ENCODE measurements around the gene ENC1.

The ENC1 gene

GRCh38 chr5:74640450-74640953, at the start of gene ENC1:
Gene ENC1, minus strand, starts transcription at chr5:74640728. Its CDS starts 4,243 bp downstream, at chr5:74636485.
- in situ Hi-C loops (cut with MboI; ENCODE audit: low sequenced_read_pairs), result loop anchor here (10.0 to 25.0 kb wide), 3 partner anchors 246 to 736 kb away; no protein-coding TSS in a partner anchor

- in situ Hi-C loops (cut with MboI; ENCODE audit: low sequenced_read_pairs), result no loop called here
Observed at GRCh38 chr5:74686962-74687751, 46.6 kb upstream of the ENC1 start.

GRCh38 chr5:74685979-74686631, 45.6 kb upstream of the ENC1 start:
- in situ Hi-C loops (cut with MboI; ENCODE audit: low sequenced_read_pairs), result no loop called here

- in situ Hi-C loops (cut with MboI; ENCODE audit: low sequenced_read_pairs), result no loop called here
Observed at GRCh38 chr5:74684900-74685851, 44.6 kb upstream of the ENC1 start, which contains the start of gene HEXB. Gene HEXB, plus strand, starts transcription at chr5:74685233. Its CDS starts 28 bp downstream, at chr5:74685261.

- in situ Hi-C loops (cut with MboI; ENCODE audit: low sequenced_read_pairs), result loop anchor here (10.0 kb wide), 1 partner anchor 235 kb away; no protein-coding TSS in a partner anchor
Observed at GRCh38 chr5:74679966-74680365, 39.4 kb upstream of the ENC1 start.

- in situ Hi-C loops (cut with MboI; ENCODE audit: low sequenced_read_pairs), result loop anchor here (10.0 kb wide), 1 partner anchor 236 kb away; no protein-coding TSS in a partner anchor
Observed at GRCh38 chr5:74679300-74679699, 38.8 kb upstream of the ENC1 start.

GRCh38 chr5:74678123-74678522, 37.6 kb upstream of the ENC1 start:
- in situ Hi-C loops (cut with MboI; ENCODE audit: low sequenced_read_pairs), result loop anchor here (10.0 kb wide), 1 partner anchor 237 kb away; no protein-coding TSS in a partner anchor

GRCh38 chr5:74676466-74676865, 35.9 kb upstream of the ENC1 start:
- in situ Hi-C loops (cut with MboI; ENCODE audit: low sequenced_read_pairs), result loop anchor here (10.0 kb wide), 1 partner anchor 238 kb away; no protein-coding TSS in a partner anchor

GRCh38 chr5:74673011-74673790, 32.7 kb upstream of the ENC1 start:
- in situ Hi-C loops (cut with MboI; ENCODE audit: low sequenced_read_pairs), result loop anchor here (10.0 kb wide), 1 partner anchor 242 kb away; no protein-coding TSS in a partner anchor

GRCh38 chr5:74672215-74672877, 31.8 kb upstream of the ENC1 start:
- in situ Hi-C loops (cut with MboI; ENCODE audit: low sequenced_read_pairs), result loop anchor here (10.0 kb wide), 1 partner anchor 242 kb away; no protein-coding TSS in a partner anchor

GRCh38 chr5:74670396-74671038, 30.0 kb upstream of the ENC1 start:
- in situ Hi-C loops (cut with MboI; ENCODE audit: low sequenced_read_pairs), result loop anchor here (10.0 kb wide), 1 partner anchor 244 kb away; no protein-coding TSS in a partner anchor

GRCh38 chr5:74669821-74670220, 29.3 kb upstream of the ENC1 start:
- in situ Hi-C loops (cut with MboI; ENCODE audit: low sequenced_read_pairs), result loop anchor here (10.0 kb wide), 1 partner anchor 245 kb away; no protein-coding TSS in a partner anchor

GRCh38 chr5:74667396-74667795, 26.9 kb upstream of the ENC1 start:
- in situ Hi-C loops (cut with MboI; ENCODE audit: low sequenced_read_pairs), result no loop called here

- in situ Hi-C loops (cut with MboI; ENCODE audit: low sequenced_read_pairs), result no loop called here
Observed at GRCh38 chr5:74665816-74666215, 25.3 kb upstream of the ENC1 start.

- in situ Hi-C loops (cut with MboI; ENCODE audit: low sequenced_read_pairs), result no loop called here
Observed at GRCh38 chr5:74665273-74665672, 24.7 kb upstream of the ENC1 start.

- in situ Hi-C loops (cut with MboI; ENCODE audit: low sequenced_read_pairs), result no loop called here
Observed at GRCh38 chr5:74664551-74664950, 24.0 kb upstream of the ENC1 start.

- in situ Hi-C loops (cut with MboI; ENCODE audit: low sequenced_read_pairs), result no loop called here
Observed at GRCh38 chr5:74660873-74661272, 20.3 kb upstream of the ENC1 start.

- in situ Hi-C loops (cut with MboI; ENCODE audit: low sequenced_read_pairs), result no loop called here
Observed at GRCh38 chr5:74660140-74660539, 19.6 kb upstream of the ENC1 start.

All from HL-60/S4 (cell line).